ENCODE data around the gene SYTL1.

SYTL1 gene

GRCh38 chr1:27318596-27318995 is 23.2 kb upstream of the SYTL1 start:
- no peak for DNase-seq

- peak; percentile 89 for DNase-seq
Measured at GRCh38 chr1:27321813-27322568, 19.8 kb upstream of the SYTL1 start, which contains the start of gene TMEM222. TMEM222 (plus strand) TSS chr1:27322163; CDS start chr1:27322198, 35 bp downstream.

GRCh38 chr1:27322569-27323240 is 19.1 kb upstream of the SYTL1 start:
- DNase-seq, result no peak

- no peak for DNase-seq
Measured at GRCh38 chr1:27325286-27325685, 16.5 kb upstream of the SYTL1 start.

- DNase-seq, result no peak
Measured at GRCh38 chr1:27327964-27328363, 13.9 kb upstream of the SYTL1 start.

- DNase-seq, result no peak
Measured at GRCh38 chr1:27330786-27331185, 11.0 kb upstream of the SYTL1 start.

GRCh38 chr1:27331426-27331825 is 10.4 kb upstream of the SYTL1 start:
- no peak for DNase-seq

- DNase-seq, result no peak
Measured at GRCh38 chr1:27331922-27332321, 9.9 kb upstream of the SYTL1 start.

GRCh38 chr1:27332536-27333281 is 9.1 kb upstream of the SYTL1 start:
- no peak for DNase-seq

GRCh38 chr1:27333717-27334279 is 8.0 kb upstream of the SYTL1 start:
- DNase-seq, result no peak

GRCh38 chr1:27335506-27336422 is 6.1 kb upstream of the SYTL1 start:
- no peak for DNase-seq

- no peak for DNase-seq
Measured at GRCh38 chr1:27336756-27337155, 5.1 kb upstream of the SYTL1 start.

- DNase-seq, result no peak
Measured at GRCh38 chr1:27338751-27339150, 3.1 kb upstream of the SYTL1 start.

GRCh38 chr1:27339213-27339612 is 2.6 kb upstream of the SYTL1 start:
- DNase-seq, result no peak

- no peak for DNase-seq
Measured at GRCh38 chr1:27342391-27342777, 562 bp downstream of the SYTL1 start.

GRCh38 chr1:27342778-27343638 is 1.2 kb downstream of the SYTL1 start:
- no peak for DNase-seq

GRCh38 chr1:27343639-27344025 is 1.8 kb downstream of the SYTL1 start:
- peak; percentile 34 for DNase-seq

GRCh38 chr1:27345272-27345671 is 3.5 kb downstream of the SYTL1 start:
- DNase-seq, result no peak

- DNase-seq, result no peak
Measured at GRCh38 chr1:27346357-27346756, 4.5 kb downstream of the SYTL1 start.

- no peak for DNase-seq
Measured at GRCh38 chr1:27346991-27347624, 5.3 kb downstream of the SYTL1 start.

All from NCI-H1694 (cell line).